SU-DHL-6 (cell line): ENCODE data around the gene CLSTN2.

Experiments
- EZH2phosphoT487 ChIP-seq: fragments of 200-600 bp; sonication (generic), shearing (Covaris generic); conservative IDR thresholded peaks from 2 replicates; pipeline ENCODE4 v1.6.1; 2018; ENCODE audit warnings: mild to moderate bottlenecking, antibody characterized with exemption, low read length, moderate library complexity, mixed read lengths
- TF ChIP-seq, protein P1 (sequence below): fragments of 200-600 bp; sonication (generic); IDR thresholded peaks from one replicate; pipeline ENCODE4 v1.5.1; 2017; ENCODE audit warnings: antibody characterized with exemption, mild to moderate bottlenecking, low read length, moderate library complexity; ENCODE audit not compliant: insufficient read depth, poor library complexity, severe bottlenecking

DNA sequence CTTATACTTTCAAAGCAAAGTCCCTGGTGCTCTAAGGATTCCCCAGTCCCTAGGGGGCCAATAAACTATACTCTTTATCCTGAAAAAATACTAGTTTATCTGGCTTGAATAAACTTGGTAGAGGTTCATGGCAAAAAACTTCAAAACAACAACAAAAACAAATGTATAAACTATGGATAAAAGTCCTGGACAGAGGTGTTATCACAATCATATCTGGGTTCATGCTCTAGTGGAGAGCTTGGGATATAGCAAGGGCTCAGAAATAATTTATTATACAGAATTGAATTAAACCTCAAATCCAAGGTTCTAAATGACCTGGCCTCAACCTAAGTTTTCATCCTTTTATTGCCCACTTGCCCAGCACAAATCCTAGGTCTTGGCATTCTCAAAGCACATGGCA is 644.3 kb downstream of the CLSTN2 start:
- TF ChIP-seq, protein P1, sequence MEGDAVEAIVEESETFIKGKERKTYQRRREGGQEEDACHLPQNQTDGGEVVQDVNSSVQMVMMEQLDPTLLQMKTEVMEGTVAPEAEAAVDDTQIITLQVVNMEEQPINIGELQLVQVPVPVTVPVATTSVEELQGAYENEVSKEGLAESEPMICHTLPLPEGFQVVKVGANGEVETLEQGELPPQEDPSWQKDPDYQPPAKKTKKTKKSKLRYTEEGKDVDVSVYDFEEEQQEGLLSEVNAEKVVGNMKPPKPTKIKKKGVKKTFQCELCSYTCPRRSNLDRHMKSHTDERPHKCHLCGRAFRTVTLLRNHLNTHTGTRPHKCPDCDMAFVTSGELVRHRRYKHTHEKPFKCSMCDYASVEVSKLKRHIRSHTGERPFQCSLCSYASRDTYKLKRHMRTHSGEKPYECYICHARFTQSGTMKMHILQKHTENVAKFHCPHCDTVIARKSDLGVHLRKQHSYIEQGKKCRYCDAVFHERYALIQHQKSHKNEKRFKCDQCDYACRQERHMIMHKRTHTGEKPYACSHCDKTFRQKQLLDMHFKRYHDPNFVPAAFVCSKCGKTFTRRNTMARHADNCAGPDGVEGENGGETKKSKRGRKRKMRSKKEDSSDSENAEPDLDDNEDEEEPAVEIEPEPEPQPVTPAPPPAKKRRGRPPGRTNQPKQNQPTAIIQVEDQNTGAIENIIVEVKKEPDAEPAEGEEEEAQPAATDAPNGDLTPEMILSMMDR: no peak
- no peak for TF ChIP-seq EZH2phosphoT487
